Panc1 (cell line): ENCODE data around the gene CAVIN4. TPM values are rescaled to one million over a fixed set of nuclear protein-coding genes. Genes with fewer than 3 reads are reported as not detected.

ENCODE experiments used
- ATAC-seq: fragments of 200-7000 bp; cut with Tn5 transposase; 2 replicates; pipeline ENCODE4 v1.9.1; 2020; ENCODE audit warnings: mild to moderate bottlenecking, moderate library complexity
- BruUV-seq: library from RNA; stranded (reverse); fragments of 400-500 nt; replicated peaks from 2 replicates; lab custom pipeline; 2021; lab: Mats Ljungman, UMichigan
- CTCF ChIA-PET: fragments of 300-600 bp; sonication (Branson Sonifier 250); formaldehyde crosslinking; loops from one replicate; lab custom pipeline; 2022; ENCODE audit warnings: antibody characterized with exemption; lab: Charles Lee
- POLR2A ChIA-PET: fragments of 300-600 bp; sonication (Branson Sonifier 250); formaldehyde crosslinking; loops from one replicate; lab custom pipeline; 2022; ENCODE audit warnings: antibody characterized with exemption; lab: Charles Lee
- DNase-seq: peaks from one replicate; pipeline ENCODE4 v3.0.0-alpha.2; 2010; ENCODE audit warnings: low read depth, low spot score
- H3K27ac ChIP-seq: 2 replicates; pipeline ENCODE4 v1.5.1; 2011; ENCODE audit warnings: mild to moderate bottlenecking, low read length, inconsistent platforms
- H3K27me3 ChIP-seq: fragments of 200-500 bp; sonication (Bioruptor generic); 2 replicates; pipeline ENCODE4 v1.6.0; 2014; ENCODE audit warnings: low read length, inconsistent platforms; ENCODE audit not compliant: control insufficient read depth, insufficient read depth
- H3K36me3 ChIP-seq: fragments of 200-500 bp; sonication (Bioruptor generic); 2 replicates; pipeline ENCODE4 v1.5.1; 2014; ENCODE audit warnings: inconsistent platforms, mild to moderate bottlenecking, low read length, moderate library complexity; ENCODE audit not compliant: control insufficient read depth, insufficient read depth
- H3K4me1 ChIP-seq: 2 replicates; pipeline ENCODE4 v1.5.1; 2011; ENCODE audit warnings: inconsistent platforms, mild to moderate bottlenecking, low read length, moderate library complexity; ENCODE audit not compliant: control insufficient read depth, insufficient read depth
- H3K4me3 ChIP-seq, 2 experiments: 2 replicates each; pipeline ENCODE4 v1.5.1; 2011 to 2012; ENCODE audit warnings: low read depth in 2 of 2, low read length in 2 of 2, mild to moderate bottlenecking in 2 of 2, inconsistent platforms in 1 of 2, moderate library complexity in 1 of 2
- H3K9me3 ChIP-seq: fragments of 200-500 bp; sonication (Bioruptor generic); 2 replicates; pipeline ENCODE4 v1.5.1; 2014; ENCODE audit warnings: low read depth, mild to moderate bottlenecking, inconsistent platforms, low read length, moderate library complexity; ENCODE audit not compliant: control insufficient read depth, insufficient read depth
- CTCF ChIP-seq: fragments of 450-650 bp; IDR thresholded peaks from 2 replicates; pipeline ENCODE4 v1.5.1; 2017; ENCODE audit warnings: mild to moderate bottlenecking
- POLR2AphosphoS5 ChIP-seq: IDR thresholded peaks from 2 replicates; pipeline ENCODE4 v1.6.1; 2012; ENCODE audit warnings: mild to moderate bottlenecking, low read depth, low read length, moderate library complexity
- REST ChIP-seq, 2 experiments: IDR thresholded peaks; 2 replicates each; pipeline ENCODE4 v1.6.1; 2011 to 2012; ENCODE audit warnings: low read depth in 2 of 2, control low read depth in 1 of 2, low read length in 1 of 2, mild to moderate bottlenecking in 1 of 2, moderate library complexity in 1 of 2; ENCODE audit not compliant: insufficient read depth in 1 of 2
- SIN3A ChIP-seq: IDR thresholded peaks from 2 replicates; pipeline ENCODE4 v1.6.1; 2012; ENCODE audit warnings: low read depth, mild to moderate bottlenecking, low read length, moderate library complexity, borderline replicate concordance; ENCODE audit not compliant: insufficient read depth
- TCF7L2 ChIP-seq: IDR thresholded peaks from 2 replicates; pipeline ENCODE4 v1.6.1; 2011; ENCODE audit warnings: mild to moderate bottlenecking, low read depth, low read length, inconsistent platforms
- in situ Hi-C: cut with HindIII; loops from 2 replicates; pipeline ENCODE4 v1.10.0; 2016; ENCODE audit warnings: low sequenced_read_pairs, low pct_unique_long_range_greater_than_20kb
- intact Hi-C: fragments of 100-400 bp; cut with micrococcal nuclease; formaldehyde crosslinking; loops from one replicate; pipeline ENCODE4 v1.10.0; 2022; ENCODE audit not compliant: unreplicated experiment
- total RNA-seq: library from RNA; stranded (reverse); gene quantifications from one replicate; pipeline ENCODE4 v1.2.1, GENCODE V29; 2021; ENCODE audit not compliant: unreplicated experiment

Gene CAVIN4
- total RNA-seq, 1 experiment from 2014 or later = 0.82 TPM

GRCh38 chr9:100586093-100586492 lies 8.2 kb downstream of the CAVIN4 start:
- no peak overlapping the region for H3K27ac ChIP-seq
- in situ Hi-C loops (no loop called here), intact Hi-C loops (no loop called here)
- DNase-seq = no peak
- no peaks in the 10 kb centered on the region for H3K36me3 ChIP-seq
- no TSS peak for BruUV-seq
- POLR2A ChIA-PET = no interaction called here
- TF ChIP-seq POLR2AphosphoS5 (no peak), TCF7L2 (no peak), SIN3A (no peak), CTCF (no peak), REST (IDR thresholded peaks at IDR 0.05; ENCODE audit: insufficient read depth in 1 of 2, low read depth in 2 of 2, low read length in 1 of 2) (no peak)
- CTCF ChIA-PET = no interaction called here
- H3K9me3 ChIP-seq = no peaks in the 10 kb centered on the region
- H3K4me1 ChIP-seq = no peaks in the 10 kb centered on the region
- no peak overlapping the region for H3K4me3 ChIP-seq
- ATAC-seq = no peak
- H3K27me3 ChIP-seq = no peaks in the 10 kb centered on the region

- CTCF ChIA-PET = no interaction called here
- TF ChIP-seq REST (IDR thresholded peaks at IDR 0.05; ENCODE audit: insufficient read depth in 1 of 2, low read depth in 2 of 2, low read length in 1 of 2) (no peak), SIN3A (no peak), POLR2AphosphoS5 (no peak), CTCF (no peak), TCF7L2 (no peak)
- no peak for DNase-seq
- in situ Hi-C loops (no loop called here), intact Hi-C loops (no loop called here)
- no peaks in the 10 kb centered on the region for H3K4me1 ChIP-seq
- H3K4me3 ChIP-seq = no peak overlapping the region
- no peak overlapping the region for H3K27ac ChIP-seq
- no peak for ATAC-seq
- POLR2A ChIA-PET = no interaction called here
- no peaks in the 10 kb centered on the region for H3K36me3 ChIP-seq
- H3K27me3 ChIP-seq = no peaks in the 10 kb centered on the region
- H3K9me3 ChIP-seq = no peaks in the 10 kb centered on the region
- no TSS peak for BruUV-seq
Measured at GRCh38 chr9:100587375-100587774, 9.5 kb downstream of the CAVIN4 start.
